Esophagus squamous epithelium (tissue), 4 donors: ENCODE measurements around the gene CACNG4.

Experiments
- CTCF ChIP-seq, 6 experiments: fragments of 450-650 bp in 4 of 6; fragments of 200-600 bp in 2 of 6; sonication (generic) in 2 of 6; IDR thresholded peaks; one replicate each; pipeline ENCODE4 v1.5.1; 2016 to 2019; ENCODE audit warnings: antibody characterized with exemption in 6 of 6, mild to moderate bottlenecking in 4 of 6, moderate library complexity in 4 of 6
- POLR2A ChIP-seq, 4 donors: fragments of 450-650 bp; IDR thresholded peaks; one replicate each; pipeline ENCODE4 v1.6.1; 2017; ENCODE audit warnings: antibody characterized with exemption in 4 of 4, mild to moderate bottlenecking in 4 of 4, moderate library complexity in 3 of 4

- no peak for TF ChIP-seq CTCF (IDR thresholded peaks at IDR 0.05)
- no peak for TF ChIP-seq POLR2A (IDR thresholded peaks at IDR 0.05)
Observed at GRCh38 chr17:66941249-66941648, 23.3 kb upstream of the CACNG4 start.
